CD8-positive, alpha-beta memory T cell (primary cell): Measurements from ENCODE around the gene LRP1B. TPM values are rescaled to one million over a fixed set of nuclear protein-coding genes. Genes with fewer than 3 reads are reported as not detected.
"Not testable (repeated sequence)": the region's sequence is repeated elsewhere in the genome, so short reads cannot be mapped to it uniquely, and the experiment has no call there.

ENCODE experiments used
- CTCF ChIA-PET: fragments of 350-600 bp; sonication (Branson Sonifier 250); formaldehyde crosslinking; loops from one replicate; lab custom pipeline; 2021; ENCODE audit warnings: antibody characterized with exemption; lab: Charles Lee
- POLR2A ChIA-PET: fragments of 350-600 bp; sonication (Branson Sonifier 250); formaldehyde crosslinking; loops from one replicate; lab custom pipeline; 2021; ENCODE audit warnings: antibody characterized with exemption; lab: Charles Lee
- DNase-seq, 5 donors: peaks; one replicate each; pipeline versions ENCODE4 v3.0.0 to v3.0.0-alpha.2; 2020 to 2022; ENCODE audit warnings: mixed read lengths in 1 of 5
- H3K27ac ChIP-seq: one replicate; pipeline ENCODE4 v1.7.0; 2013; ENCODE audit warnings: low read depth, mild to moderate bottlenecking, low read length, moderate library complexity
- H3K27me3 ChIP-seq: 2 replicates; pipeline ENCODE4 v1.7.0; 2013; ENCODE audit warnings: low read length, mild to moderate bottlenecking; ENCODE audit not compliant: insufficient read depth, poor library complexity, severe bottlenecking
- H3K36me3 ChIP-seq: 2 replicates; pipeline ENCODE4 v1.7.0; 2013; ENCODE audit warnings: mild to moderate bottlenecking, low read length, moderate library complexity; ENCODE audit not compliant: insufficient read depth
- H3K4me1 ChIP-seq: 2 replicates; pipeline ENCODE4 v1.7.0; 2013; ENCODE audit warnings: mild to moderate bottlenecking, low read length, moderate library complexity; ENCODE audit not compliant: insufficient read depth
- H3K4me3 ChIP-seq: 2 replicates; pipeline ENCODE4 v1.7.0; 2013; ENCODE audit warnings: mild to moderate bottlenecking, low read length
- H3K9me3 ChIP-seq: 2 replicates; pipeline ENCODE4 v1.7.0; 2013; ENCODE audit warnings: mild to moderate bottlenecking, low read length
- H3K27ac Mint-ChIP-seq, 8 donors: one replicate each; pipeline ENCODE4 v1.8.0; 2020 to 2021; ENCODE audit warnings: mixed read lengths in 8 of 8, mild to moderate bottlenecking in 6 of 8, inconsistent platforms in 3 of 8, moderate library complexity in 3 of 8
- H3K27me3 Mint-ChIP-seq, 2 donors: one replicate each; pipeline ENCODE4 v1.8.0; 2020 to 2021; ENCODE audit warnings: mixed read lengths in 2 of 2, mild to moderate bottlenecking in 1 of 2, moderate library complexity in 1 of 2
- H3K36me3 Mint-ChIP-seq, 3 donors: one replicate each; pipeline ENCODE4 v1.8.0; 2020 to 2021; ENCODE audit warnings: mixed read lengths in 3 of 3, inconsistent platforms in 1 of 3, mild to moderate bottlenecking in 1 of 3
- H3K4me1 Mint-ChIP-seq, 3 donors: one replicate each; pipeline ENCODE4 v1.8.0; 2020 to 2021; ENCODE audit warnings: mixed read lengths in 3 of 3, inconsistent platforms in 1 of 3, mild to moderate bottlenecking in 1 of 3
- H3K4me3 Mint-ChIP-seq, 7 donors: one replicate each; pipeline ENCODE4 v1.8.0; 2020 to 2021; ENCODE audit warnings: mixed read lengths in 7 of 7, mild to moderate bottlenecking in 6 of 7, moderate library complexity in 4 of 7, inconsistent platforms in 2 of 7
- H3K9me3 Mint-ChIP-seq, 5 donors: one replicate each; pipeline ENCODE4 v1.8.0; 2020 to 2022; ENCODE audit warnings: mixed read lengths in 5 of 5, mild to moderate bottlenecking in 3 of 5, moderate library complexity in 2 of 5, inconsistent platforms in 1 of 5
- polyA plus RNA-seq: library from polyadenylated mRNA; unstranded; fragments of 300-500 nt; fragmentation: Illumina TruSeq; gene quantifications from one replicate; pipeline ENCODE4 v1.2.3, GENCODE V29; 2021
- total RNA-seq, 2 experiments: library from RNA; stranded (reverse); gene quantifications; one replicate each; pipeline ENCODE4 v1.2.3, GENCODE V29; 2021

The LRP1B gene
- total and polyA plus RNA-seq, 3 experiments from 2014 or later, result not detected

- H3K4me3 ChIP-seq, result no peak overlapping the region
- H3K9me3 ChIP-seq, result no peaks in the 10 kb centered on the region
- H3K36me3 ChIP-seq, result no peaks in the 10 kb centered on the region
- Mint-ChIP-seq H3K9me3 (peaks cover 3 to 33% (median 3%) of the 10 kb centered on the region in 5 donors), H3K27ac (no peak overlapping the region), H3K36me3 (no peaks in the 10 kb centered on the region), H3K4me3 (no peak overlapping the region), H3K27me3 (no peaks in the 10 kb centered on the region), H3K4me1 (no peaks in the 10 kb centered on the region)
- no peak overlapping the region for H3K27ac ChIP-seq
- ChIA-PET CTCF (no interaction called here), POLR2A (no interaction called here)
- no peaks in the 10 kb centered on the region for H3K27me3 ChIP-seq
- DNase-seq, result no peak
- H3K4me1 ChIP-seq, result no peaks in the 10 kb centered on the region
Measured at GRCh38 chr2:140657657-140658056, 1473.2 kb downstream of the LRP1B start.

GRCh38 chr2:140654565-140654964, 1476.3 kb downstream of the LRP1B start:
- Histone ChIP-seq H3K27me3 (no peaks in the 10 kb centered on the region), H3K27ac (no peak overlapping the region), H3K4me1 (no peaks in the 10 kb centered on the region), H3K4me3 (no peak overlapping the region), H3K36me3 (no peaks in the 10 kb centered on the region), H3K9me3 (no peaks in the 10 kb centered on the region)
- H3K27me3 Mint-ChIP-seq, result no peaks in the 10 kb centered on the region
- H3K27ac Mint-ChIP-seq, result no peak overlapping the region
- no peaks in the 10 kb centered on the region for H3K4me1 Mint-ChIP-seq
- CTCF ChIA-PET, result no interaction called here
- no peak for DNase-seq
- peaks cover 3 to 31% (median 6%) of the 10 kb centered on the region in 5 donors for H3K9me3 Mint-ChIP-seq
- H3K36me3 Mint-ChIP-seq, result no peaks in the 10 kb centered on the region
- H3K4me3 Mint-ChIP-seq, result no peak overlapping the region
- POLR2A ChIA-PET, result no interaction called here

- Mint-ChIP-seq H3K27me3 (no peaks in the 10 kb centered on the region), H3K27ac (no peak overlapping the region), H3K36me3 (no peaks in the 10 kb centered on the region), H3K9me3 (peaks cover 3 to 31% (median 7%) of the 10 kb centered on the region in 5 donors), H3K4me1 (no peaks in the 10 kb centered on the region), H3K4me3 (no peak overlapping the region)
- POLR2A ChIA-PET, result no interaction called here
- CTCF ChIA-PET, result no interaction called here
- no peak overlapping the region for H3K27ac ChIP-seq
- no peaks in the 10 kb centered on the region for H3K27me3 ChIP-seq
- no peaks in the 10 kb centered on the region for H3K9me3 ChIP-seq
- no peaks in the 10 kb centered on the region for H3K36me3 ChIP-seq
- no peak overlapping the region for H3K4me3 ChIP-seq
- no peaks in the 10 kb centered on the region for H3K4me1 ChIP-seq
- no peak for DNase-seq
Measured at GRCh38 chr2:140650825-140651224, 1480.0 kb downstream of the LRP1B start.

GRCh38 chr2:140650134-140650533, 1480.7 kb downstream of the LRP1B start:
- H3K27ac ChIP-seq, H3K4me1 Mint-ChIP-seq, DNase-seq, H3K9me3 ChIP-seq, H3K36me3 Mint-ChIP-seq, H3K4me1 ChIP-seq, H3K36me3 ChIP-seq, H3K27me3 ChIP-seq, H3K4me3 ChIP-seq, H3K27ac Mint-ChIP-seq, POLR2A ChIA-PET, CTCF ChIA-PET, H3K27me3 Mint-ChIP-seq, H3K4me3 Mint-ChIP-seq: not testable (repeated sequence)
- H3K9me3 Mint-ChIP-seq, result peaks cover 4 to 31% (median 7%) of the 10 kb centered on the region in 5 donors

GRCh38 chr2:140648393-140648792, 1482.4 kb downstream of the LRP1B start:
- DNase-seq, result no peak
- Histone ChIP-seq H3K4me1 (no peaks in the 10 kb centered on the region), H3K9me3 (no peaks in the 10 kb centered on the region), H3K4me3 (no peak overlapping the region), H3K36me3 (no peaks in the 10 kb centered on the region), H3K27ac (no peak overlapping the region), H3K27me3 (no peaks in the 10 kb centered on the region)
- no peaks in the 10 kb centered on the region for H3K27me3 Mint-ChIP-seq
- CTCF ChIA-PET, result no interaction called here
- peaks cover 2 to 34% (median 7%) of the 10 kb centered on the region in 5 donors for H3K9me3 Mint-ChIP-seq
- H3K36me3 Mint-ChIP-seq, result no peaks in the 10 kb centered on the region
- H3K4me1 Mint-ChIP-seq, result no peaks in the 10 kb centered on the region
- H3K27ac Mint-ChIP-seq, result no peak overlapping the region
- H3K4me3 Mint-ChIP-seq, result no peak overlapping the region
- POLR2A ChIA-PET, result no interaction called here

- CTCF ChIA-PET, result no interaction called here
- Histone ChIP-seq H3K36me3 (no peaks in the 10 kb centered on the region), H3K27me3 (no peaks in the 10 kb centered on the region), H3K9me3 (peaks cover 3% of the 10 kb centered on the region), H3K4me3 (no peak overlapping the region), H3K27ac (no peak overlapping the region), H3K4me1 (no peaks in the 10 kb centered on the region)
- no peaks in the 10 kb centered on the region for H3K4me1 Mint-ChIP-seq
- POLR2A ChIA-PET, result no interaction called here
- H3K27me3 Mint-ChIP-seq, result no peaks in the 10 kb centered on the region
- no peak overlapping the region for H3K27ac Mint-ChIP-seq
- DNase-seq, result no peak
- no peak overlapping the region for H3K4me3 Mint-ChIP-seq
- H3K36me3 Mint-ChIP-seq, result no peaks in the 10 kb centered on the region
- H3K9me3 Mint-ChIP-seq, result peaks cover 1 to 23% (median 9%) of the 10 kb centered on the region in 5 donors
Measured at GRCh38 chr2:140643761-140644187, 1487.0 kb downstream of the LRP1B start.

GRCh38 chr2:140641163-140641562, 1489.7 kb downstream of the LRP1B start:
- Histone ChIP-seq H3K4me1 (no peaks in the 10 kb centered on the region), H3K9me3 (peaks cover 3% of the 10 kb centered on the region), H3K27me3 (no peaks in the 10 kb centered on the region), H3K4me3 (no peak overlapping the region), H3K36me3 (no peaks in the 10 kb centered on the region), H3K27ac (no peak overlapping the region)
- Mint-ChIP-seq H3K9me3 (peaks cover 0 to 33% (median 9%) of the 10 kb centered on the region in 5 donors), H3K4me1 (no peaks in the 10 kb centered on the region), H3K27me3 (no peaks in the 10 kb centered on the region), H3K27ac (no peak overlapping the region), H3K36me3 (no peaks in the 10 kb centered on the region), H3K4me3 (no peak overlapping the region)
- DNase-seq, result no peak
- POLR2A ChIA-PET, result no interaction called here
- CTCF ChIA-PET, result no interaction called here

GRCh38 chr2:140639628-140640027, 1491.2 kb downstream of the LRP1B start:
- H3K4me3 ChIP-seq, result no peak overlapping the region
- H3K9me3 ChIP-seq, result peaks cover 3% of the 10 kb centered on the region
- Mint-ChIP-seq H3K9me3 (peaks cover 0 to 38% (median 8%) of the 10 kb centered on the region in 5 donors), H3K36me3 (no peaks in the 10 kb centered on the region), H3K4me3 (no peak overlapping the region), H3K4me1 (no peaks in the 10 kb centered on the region), H3K27ac (no peak overlapping the region), H3K27me3 (no peaks in the 10 kb centered on the region)
- no peak overlapping the region for H3K27ac ChIP-seq
- CTCF ChIA-PET, result no interaction called here
- no peaks in the 10 kb centered on the region for H3K36me3 ChIP-seq
- POLR2A ChIA-PET, result no interaction called here
- no peaks in the 10 kb centered on the region for H3K27me3 ChIP-seq
- no peak for DNase-seq
- no peaks in the 10 kb centered on the region for H3K4me1 ChIP-seq

GRCh38 chr2:140630557-140630956, 1500.3 kb downstream of the LRP1B start:
- Mint-ChIP-seq H3K4me3 (no peak overlapping the region), H3K4me1 (no peaks in the 10 kb centered on the region), H3K27me3 (no peaks in the 10 kb centered on the region), H3K27ac (no peak overlapping the region), H3K36me3 (peaks cover 0 to 2% (median 0%) of the 10 kb centered on the region in 3 donors), H3K9me3 (peaks cover 8 to 52% (median 15%) of the 10 kb centered on the region in 5 donors)
- Histone ChIP-seq H3K4me1 (no peaks in the 10 kb centered on the region), H3K9me3 (no peaks in the 10 kb centered on the region), H3K36me3 (no peaks in the 10 kb centered on the region), H3K27ac (no peak overlapping the region), H3K4me3 (no peak overlapping the region), H3K27me3 (no peaks in the 10 kb centered on the region)
- ChIA-PET CTCF (no interaction called here), POLR2A (no interaction called here)
- DNase-seq, result no peak
